ENCODE results near the gene DNAJC24. TPM values are rescaled to one million over a fixed set of nuclear protein-coding genes. Genes with fewer than 3 reads are reported as not detected.

The DNAJC24 gene, protein sequence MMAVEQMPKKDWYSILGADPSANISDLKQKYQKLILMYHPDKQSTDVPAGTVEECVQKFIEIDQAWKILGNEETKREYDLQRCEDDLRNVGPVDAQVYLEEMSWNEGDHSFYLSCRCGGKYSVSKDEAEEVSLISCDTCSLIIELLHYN
- total RNA-seq, result 14.0 and 18.2 TPM in 2 replicates

DNA sequence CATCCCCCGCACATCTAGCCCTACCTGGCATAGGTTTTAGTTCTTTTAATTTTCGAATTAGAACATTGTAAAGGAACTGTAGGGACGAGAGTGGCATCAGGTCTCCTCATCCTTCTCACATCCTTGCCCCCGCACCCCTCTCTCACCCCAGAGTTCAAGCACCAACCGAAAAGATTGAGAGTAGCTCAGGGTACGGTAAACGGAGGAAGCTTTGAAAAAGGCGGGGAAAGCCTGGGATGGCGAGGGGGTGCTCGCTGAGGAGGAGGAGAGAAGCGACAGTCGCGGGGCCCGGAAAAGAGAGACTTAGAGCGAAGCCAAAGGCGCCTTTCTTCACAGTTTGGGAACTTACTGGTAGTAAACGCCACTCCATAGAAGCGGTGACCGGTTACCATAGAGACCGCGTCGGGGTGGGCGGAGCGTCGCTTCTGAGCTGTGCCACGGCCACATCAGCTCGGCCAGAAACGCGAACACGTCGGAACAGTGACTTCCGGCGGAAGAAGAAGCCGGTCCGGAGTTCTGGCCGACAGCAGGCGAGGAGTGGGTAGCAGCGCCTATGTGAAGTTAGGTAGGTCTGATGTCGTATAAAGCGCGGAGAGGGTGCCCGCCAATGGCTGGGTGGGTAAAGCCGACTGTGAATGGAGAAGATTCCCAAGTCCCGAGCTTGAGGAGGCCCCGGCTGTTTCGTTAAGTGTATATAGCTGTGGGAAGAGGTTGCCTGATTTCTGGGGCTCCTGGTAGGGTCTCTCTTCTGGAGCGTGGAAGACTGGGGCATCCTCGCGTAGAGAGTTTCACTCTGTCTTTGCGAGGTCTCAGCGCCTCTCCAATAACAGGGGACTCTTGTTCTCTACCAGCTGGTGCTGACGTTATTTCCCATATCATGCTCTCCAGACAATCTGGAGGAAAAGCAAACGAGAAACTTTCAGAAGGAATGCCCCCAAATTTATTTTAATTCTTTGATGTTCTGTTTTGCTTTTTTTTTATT, at the start of gene DNAJC24, which contains the start of gene DCDC1:
Gene DNAJC24 (plus strand): TSS at position 513 of the 982 bp plus-strand sequence. CDS start 889 bp downstream, outside the sequence.
Gene DCDC1 (minus strand): TSS at position 392 of the 982 bp plus-strand sequence. CDS start 41,459 bp downstream, outside the sequence.

Other genes starting within 250 kb of the DNAJC24 start
- gene DCDC1, start 121 bp upstream of the DNAJC24 start, total RNA-seq, result under 0.01 and 0.20 TPM in 2 replicates
- 4.4 and 8.8 TPM in 2 replicates for gene IMMP1L, start 139.8 kb downstream of the DNAJC24 start, total RNA-seq
- 17.3 and 21.1 TPM in 2 replicates for gene ELP4, start 139.9 kb downstream of the DNAJC24 start, total RNA-seq